PFSK-1 (cell line): Measurements from ENCODE around the gene IQGAP2.
A peak's percentile ranks its signal among the peaks of the same experiment; 100 is the strongest.

Experiments
- FOXP2 ChIP-seq: optimal IDR thresholded peaks from 2 replicates; pipeline ENCODE3; 2011; ENCODE audit warnings: borderline replicate concordance, control low read depth, inconsistent platforms; ENCODE audit not compliant: insufficient read depth; ENCODE audit errors: extremely low read length, extremely low read depth
- POLR2AphosphoS5 ChIP-seq: IDR thresholded peaks from 2 replicates; pipeline ENCODE4 v1.6.1; 2012; ENCODE audit warnings: low read depth, mild to moderate bottlenecking, control low read depth, low read length, moderate library complexity
- SIN3A ChIP-seq: IDR thresholded peaks from 2 replicates; pipeline ENCODE4 v1.6.1; 2012; ENCODE audit warnings: mild to moderate bottlenecking, low read length, moderate library complexity, borderline replicate concordance; ENCODE audit not compliant: insufficient read depth
- TAF1 ChIP-seq: IDR thresholded peaks from 2 replicates; pipeline ENCODE4 v1.6.1; 2012; ENCODE audit warnings: low read length, control low read depth, borderline replicate concordance; ENCODE audit not compliant: insufficient read depth
- TF ChIP-seq, protein P1 (sequence below), 2 experiments: IDR thresholded peaks; 2 replicates each; pipeline versions ENCODE4 v1.6.1 to v1.8.0; 2011 to 2012; ENCODE audit warnings: low read depth in 2 of 2, low read length in 2 of 2, control low read depth in 1 of 2, inconsistent platforms in 1 of 2, mild to moderate bottlenecking in 1 of 2, moderate library complexity in 1 of 2; ENCODE audit not compliant: insufficient read depth in 1 of 2

The IQGAP2 gene

GRCh38 chr5:76514713-76515112, 111.6 kb downstream of the IQGAP2 start:
- TF ChIP-seq SIN3A (no peak), FOXP2 (no peak), POLR2AphosphoS5 (no peak), TAF1 (no peak)
- TF ChIP-seq, protein P1, sequence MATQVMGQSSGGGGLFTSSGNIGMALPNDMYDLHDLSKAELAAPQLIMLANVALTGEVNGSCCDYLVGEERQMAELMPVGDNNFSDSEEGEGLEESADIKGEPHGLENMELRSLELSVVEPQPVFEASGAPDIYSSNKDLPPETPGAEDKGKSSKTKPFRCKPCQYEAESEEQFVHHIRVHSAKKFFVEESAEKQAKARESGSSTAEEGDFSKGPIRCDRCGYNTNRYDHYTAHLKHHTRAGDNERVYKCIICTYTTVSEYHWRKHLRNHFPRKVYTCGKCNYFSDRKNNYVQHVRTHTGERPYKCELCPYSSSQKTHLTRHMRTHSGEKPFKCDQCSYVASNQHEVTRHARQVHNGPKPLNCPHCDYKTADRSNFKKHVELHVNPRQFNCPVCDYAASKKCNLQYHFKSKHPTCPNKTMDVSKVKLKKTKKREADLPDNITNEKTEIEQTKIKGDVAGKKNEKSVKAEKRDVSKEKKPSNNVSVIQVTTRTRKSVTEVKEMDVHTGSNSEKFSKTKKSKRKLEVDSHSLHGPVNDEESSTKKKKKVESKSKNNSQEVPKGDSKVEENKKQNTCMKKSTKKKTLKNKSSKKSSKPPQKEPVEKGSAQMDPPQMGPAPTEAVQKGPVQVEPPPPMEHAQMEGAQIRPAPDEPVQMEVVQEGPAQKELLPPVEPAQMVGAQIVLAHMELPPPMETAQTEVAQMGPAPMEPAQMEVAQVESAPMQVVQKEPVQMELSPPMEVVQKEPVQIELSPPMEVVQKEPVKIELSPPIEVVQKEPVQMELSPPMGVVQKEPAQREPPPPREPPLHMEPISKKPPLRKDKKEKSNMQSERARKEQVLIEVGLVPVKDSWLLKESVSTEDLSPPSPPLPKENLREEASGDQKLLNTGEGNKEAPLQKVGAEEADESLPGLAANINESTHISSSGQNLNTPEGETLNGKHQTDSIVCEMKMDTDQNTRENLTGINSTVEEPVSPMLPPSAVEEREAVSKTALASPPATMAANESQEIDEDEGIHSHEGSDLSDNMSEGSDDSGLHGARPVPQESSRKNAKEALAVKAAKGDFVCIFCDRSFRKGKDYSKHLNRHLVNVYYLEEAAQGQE (IDR thresholded peaks at IDR 0.05; ENCODE audit: insufficient read depth in 1 of 2, low read depth in 2 of 2, low read length in 2 of 2), result no peak

DNA sequence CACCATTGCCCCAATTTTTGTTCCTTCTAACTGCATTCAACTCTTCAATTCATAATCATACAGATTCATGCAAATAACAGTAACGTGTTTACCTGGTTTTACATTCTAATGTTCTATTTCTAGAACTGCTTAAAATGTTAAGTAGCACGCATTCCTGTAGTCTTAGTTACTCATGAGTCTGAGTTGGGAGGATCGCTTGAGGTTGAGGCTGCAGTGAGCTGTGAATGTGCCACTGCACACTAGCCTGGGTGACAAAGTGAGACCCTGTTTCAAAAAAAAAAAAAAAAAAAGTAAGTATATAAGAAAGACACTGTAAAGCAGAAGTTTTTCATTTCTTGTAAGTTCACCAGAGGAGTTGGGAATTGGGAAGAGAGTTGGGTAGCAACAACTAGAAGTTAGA, 114.2 kb downstream of the IQGAP2 start:
- TF ChIP-seq FOXP2 (no peak), TAF1 (no peak), SIN3A (no peak), POLR2AphosphoS5 (no peak)
- TF ChIP-seq, protein P1 (IDR thresholded peaks at IDR 0.05; ENCODE audit: insufficient read depth in 1 of 2, low read depth in 2 of 2, low read length in 2 of 2), result no peak

DNA sequence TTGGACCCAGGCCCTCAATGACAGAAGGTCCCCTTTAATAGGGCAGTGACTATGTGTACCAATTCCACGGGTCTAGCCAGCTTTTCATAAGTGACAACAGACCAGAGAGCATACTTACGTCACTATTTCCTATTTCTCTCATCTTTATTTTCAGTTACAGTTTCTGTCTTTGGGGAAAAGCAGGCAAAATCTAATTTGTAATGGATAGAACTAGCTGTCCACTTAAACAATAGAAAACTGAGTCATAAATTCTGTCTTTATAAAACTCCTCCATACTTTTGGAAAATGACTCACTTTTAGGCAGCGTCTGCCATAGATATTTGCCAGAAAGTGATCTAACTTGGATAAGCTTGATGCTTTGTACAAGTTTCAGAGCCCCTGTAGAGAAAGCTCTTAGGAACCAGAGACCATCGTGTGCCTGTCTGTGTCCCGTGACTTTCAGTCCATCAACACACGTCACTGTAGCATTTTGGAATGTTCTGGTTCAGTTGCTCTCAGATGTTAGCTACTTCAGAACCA, 118.2 kb downstream of the IQGAP2 start:
- TF ChIP-seq FOXP2 (no peak), POLR2AphosphoS5 (peak; percentile 38; the same call in 1 of the 2 replicates), SIN3A (peak; percentile 16; the same call in 1 of the 2 replicates), TAF1 (peak; percentile 46; the same call in 1 of the 2 replicates)
- TF ChIP-seq, protein P1 (IDR thresholded peaks at IDR 0.05; ENCODE audit: insufficient read depth in 1 of 2, low read depth in 2 of 2, low read length in 2 of 2), result 0 out of 4 replicates have a peak, but pooled peaks of 1 of the 2 experiments have one; percentile 13

- TF ChIP-seq POLR2AphosphoS5, result no peak
- no peak for TF ChIP-seq SIN3A
- no peak for TF ChIP-seq FOXP2
- no peak for TF ChIP-seq TAF1
- TF ChIP-seq, protein P1 (IDR thresholded peaks at IDR 0.05; ENCODE audit: insufficient read depth in 1 of 2, low read depth in 2 of 2, low read length in 2 of 2), result no peak
Measured at GRCh38 chr5:76522103-76522935, 119.2 kb downstream of the IQGAP2 start.
